Spinal cord (tissue), 10 donors: ENCODE measurements around the gene ZCCHC7. TPM values are rescaled to one million over a fixed set of nuclear protein-coding genes. Genes with fewer than 3 reads are reported as not detected.
"Not testable (repeated sequence)": the region's sequence is repeated elsewhere in the genome, so short reads cannot be mapped to it uniquely, and the experiment has no call there.

Source experiments
- DNase-seq, 6 donors: peaks; one replicate each; pipeline versions ENCODE4 v3.0.0 to v3.0.0-alpha.2; 2013 to 2015; ENCODE audit warnings: low spot score in 6 of 6, low read depth in 4 of 6
- H3K27ac ChIP-seq: one replicate; pipeline ENCODE4 v1.5.1; 2013; ENCODE audit warnings: low read depth, low read length, control low read depth
- H3K27me3 ChIP-seq: one replicate; pipeline ENCODE4 v1.6.1; 2013; ENCODE audit warnings: low read length; ENCODE audit not compliant: control insufficient read depth, insufficient read depth
- H3K36me3 ChIP-seq: one replicate; pipeline ENCODE4 v1.6.1; 2013; ENCODE audit warnings: low read length; ENCODE audit not compliant: control insufficient read depth, insufficient read depth
- H3K4me1 ChIP-seq: one replicate; pipeline ENCODE4 v1.6.1; 2013; ENCODE audit warnings: low read length; ENCODE audit not compliant: control insufficient read depth, insufficient read depth
- H3K4me3 ChIP-seq: one replicate; pipeline ENCODE4 v1.5.1; 2013; ENCODE audit warnings: low read depth, low read length, control low read depth
- H3K9me3 ChIP-seq: one replicate; pipeline ENCODE4 v1.6.1; 2013; ENCODE audit warnings: low read length; ENCODE audit not compliant: control insufficient read depth, insufficient read depth
- WGBS: methylation state at CpG from one replicate; pipeline ENCODE4 v1.1.5; 2013; ENCODE audit warnings: missing lambda C conversion rate; ENCODE audit not compliant: insufficient coverage; 5-methylcytosine and 5-hydroxymethylcytosine counted together
- polyA plus RNA-seq, 2 donors: library from polyadenylated mRNA; unstranded; fragments of 120-200 nt; gene quantifications; one replicate each; pipeline ENCODE4 v1.2.1, GENCODE V29; 2013; ENCODE audit not compliant: insufficient read length in 2 of 2
- total RNA-seq, 2 donors: library from RNA; depleted of rRNA in 1 of 2; stranded (reverse); fragments of 120-200 nt in 1 of 2; fragments of >200 nt in 1 of 2; gene quantifications; one replicate each; pipeline versions ENCODE4 v1.2.3 to v1.2.4, GENCODE V29; 2013 to 2014
- donor health status: healthy.

Gene ZCCHC7
- total and polyA plus RNA-seq, 4 donors, result 14.3 to 26.5 (median 20.1) TPM

GRCh38 chr9:37184905-37185867 is 64.8 kb downstream of the ZCCHC7 start:
- Histone ChIP-seq H3K36me3 (no peaks in the 10 kb centered on the region), H3K9me3 (no peaks in the 10 kb centered on the region), H3K27ac (no peak overlapping the region), H3K27me3 (no peaks in the 10 kb centered on the region), H3K4me3 (no peak overlapping the region), H3K4me1 (no peaks in the 10 kb centered on the region)
- no CpG with 5 or more reads among the region's 4 CpGs for WGBS
- no peak for DNase-seq

DNA sequence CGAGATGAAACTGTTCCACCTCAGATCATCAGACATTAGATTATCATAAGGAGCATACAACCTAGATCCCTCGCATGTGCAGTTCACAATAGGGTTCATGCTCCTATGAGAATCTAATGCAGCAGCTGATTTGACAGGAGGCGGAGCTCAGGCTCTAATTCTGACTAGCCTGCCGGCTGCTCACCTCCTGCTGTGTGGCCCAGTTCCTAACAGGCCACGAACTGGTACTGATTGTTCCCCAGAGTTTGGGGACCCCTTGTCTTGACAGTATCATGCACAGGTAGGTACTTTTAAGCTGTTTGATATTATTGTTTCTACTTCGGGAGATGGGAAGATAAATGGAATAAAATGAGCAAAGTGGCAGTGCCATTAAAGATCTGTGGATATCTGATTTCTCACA is 66.9 kb downstream of the ZCCHC7 start:
- Histone ChIP-seq H3K4me3 (no peak overlapping the region), H3K36me3 (no peaks in the 10 kb centered on the region), H3K27me3 (no peaks in the 10 kb centered on the region), H3K4me1 (no peaks in the 10 kb centered on the region), H3K9me3 (no peaks in the 10 kb centered on the region), H3K27ac (no peak overlapping the region)
- WGBS, result 80% methylated on average over 5 of the region's 6 CpGs
- DNase-seq, result no peak

DNA sequence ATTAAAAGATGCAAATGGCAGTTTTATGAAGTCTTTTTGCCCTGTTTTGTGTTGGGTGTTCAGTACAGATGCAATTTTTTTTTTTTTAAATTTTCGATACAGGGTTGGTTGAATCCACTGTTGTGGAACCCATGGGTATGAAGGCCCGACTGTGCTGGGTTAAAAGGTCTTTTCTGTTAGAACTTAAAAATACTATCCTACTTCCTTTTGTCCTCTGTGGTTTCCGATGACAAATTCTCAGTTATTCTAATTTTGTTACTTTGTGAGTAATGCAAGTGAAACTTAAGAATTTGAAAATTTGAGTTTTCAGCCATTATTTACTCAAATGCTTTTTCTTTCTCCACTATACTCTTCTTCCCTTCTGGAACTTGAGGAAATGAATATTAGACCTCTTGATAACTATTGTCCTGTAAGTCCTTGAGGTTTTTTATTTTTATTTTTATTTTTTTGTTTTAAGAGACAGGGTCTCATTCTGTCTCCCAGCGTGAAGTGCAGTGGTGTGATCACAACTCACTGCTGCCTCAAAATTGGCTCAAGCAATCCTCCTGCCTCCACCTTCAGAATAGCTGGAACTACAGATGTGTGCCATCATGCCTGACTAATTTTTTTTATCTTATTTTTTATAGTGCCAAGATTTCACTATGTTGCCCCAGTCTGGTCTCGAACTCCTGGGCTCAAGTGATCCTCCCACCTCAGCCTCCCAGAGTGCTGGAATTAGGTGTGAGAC is 67.5 kb downstream of the ZCCHC7 start:
- no peaks in the 10 kb centered on the region for H3K36me3 ChIP-seq
- no peak for DNase-seq
- no peak overlapping the region for H3K4me3 ChIP-seq
- H3K4me1 ChIP-seq, result no peaks in the 10 kb centered on the region
- no peaks in the 10 kb centered on the region for H3K9me3 ChIP-seq
- 100% methylated on average over 1 of the region's 5 CpGs for WGBS
- no peak overlapping the region for H3K27ac ChIP-seq
- no peaks in the 10 kb centered on the region for H3K27me3 ChIP-seq

DNA sequence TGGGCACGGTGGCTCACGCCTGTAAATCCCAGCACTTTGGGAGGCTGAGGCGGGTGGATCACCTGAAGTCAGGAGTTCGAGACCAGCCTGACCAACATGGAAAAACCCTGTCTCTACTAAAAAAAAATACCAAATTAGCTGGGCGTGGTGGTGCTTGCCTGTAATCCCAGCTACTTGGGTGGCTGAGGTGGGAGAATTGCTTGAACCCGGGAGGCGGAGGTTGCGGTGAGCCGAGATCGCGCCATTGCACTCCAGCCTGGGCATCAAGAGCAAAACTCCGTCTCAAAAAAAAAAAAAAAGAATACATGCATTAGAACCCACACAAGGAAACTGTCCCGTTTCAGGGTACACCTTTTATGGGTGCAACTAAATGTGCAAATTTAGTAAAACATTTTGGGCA is 70.4 kb downstream of the ZCCHC7 start:
- H3K36me3 ChIP-seq, DNase-seq, H3K4me1 ChIP-seq, H3K27me3 ChIP-seq, H3K27ac ChIP-seq, H3K4me3 ChIP-seq, H3K9me3 ChIP-seq: not testable (repeated sequence)
- 100% methylated on average over 1 of the region's 13 CpGs for WGBS

- Histone ChIP-seq H3K4me3 (no peak overlapping the region), H3K27me3 (no peaks in the 10 kb centered on the region), H3K36me3 (no peaks in the 10 kb centered on the region), H3K27ac (no peak overlapping the region), H3K4me1 (no peaks in the 10 kb centered on the region), H3K9me3 (no peaks in the 10 kb centered on the region)
- DNase-seq, result peak in 1 of 6 donors; percentile 25
- WGBS, result no CpG with 5 or more reads among the region's 4 CpGs
Measured at GRCh38 chr9:37191403-37192089, 71.2 kb downstream of the ZCCHC7 start.

- Histone ChIP-seq H3K4me1 (no peaks in the 10 kb centered on the region), H3K27me3 (no peaks in the 10 kb centered on the region), H3K4me3 (no peak overlapping the region), H3K9me3 (no peaks in the 10 kb centered on the region), H3K36me3 (no peaks in the 10 kb centered on the region), H3K27ac (no peak overlapping the region)
- DNase-seq, result no peak
Measured at GRCh38 chr9:37192803-37193202, 72.4 kb downstream of the ZCCHC7 start.

- H3K27ac ChIP-seq, result no peak overlapping the region
- no peaks in the 10 kb centered on the region for H3K27me3 ChIP-seq
- WGBS, result 90% methylated on average over 2 of the region's 4 CpGs
- H3K4me3 ChIP-seq, result no peak overlapping the region
- no peaks in the 10 kb centered on the region for H3K36me3 ChIP-seq
- peak in 1 of 6 donors; percentile 18 for DNase-seq
- H3K4me1 ChIP-seq, result no peaks in the 10 kb centered on the region
- no peaks in the 10 kb centered on the region for H3K9me3 ChIP-seq
Measured at GRCh38 chr9:37197158-37198038, 77.0 kb downstream of the ZCCHC7 start.

GRCh38 chr9:37198039-37198729 is 77.8 kb downstream of the ZCCHC7 start:
- WGBS, result 83% methylated on average over 1 of the region's 2 CpGs
- no peak overlapping the region for H3K4me3 ChIP-seq
- no peaks in the 10 kb centered on the region for H3K9me3 ChIP-seq
- no peak overlapping the region for H3K27ac ChIP-seq
- H3K4me1 ChIP-seq, result no peaks in the 10 kb centered on the region
- DNase-seq, result no peak
- no peaks in the 10 kb centered on the region for H3K36me3 ChIP-seq
- no peaks in the 10 kb centered on the region for H3K27me3 ChIP-seq
